Measurements from ENCODE around the gene ZNF20.

ZNF20 gene

GRCh38 chr19:12139269-12139668, 881 bp downstream of the ZNF20 start:
- TF ChIP-seq CSDC2 (CRISPR knock-in tag; IDR thresholded peaks at IDR 0.05) (no peak), TSHZ2 (CRISPR knock-in tag; IDR thresholded peaks at IDR 0.05) (no peak), PATZ1 (CRISPR knock-in tag; IDR thresholded peaks at IDR 0.05; ENCODE audit: borderline replicate concordance) (no peak), ZC3H10 (CRISPR knock-in tag; IDR thresholded peaks at IDR 0.05) (no peak), OSR1 (CRISPR knock-in tag; IDR thresholded peaks at IDR 0.05) (no peak), TCF4 (CRISPR knock-in tag; IDR thresholded peaks at IDR 0.05; ENCODE audit: borderline replicate concordance) (no peak), ISL1 (CRISPR knock-in tag; IDR thresholded peaks at IDR 0.05) (no peak), POU6F1 (CRISPR knock-in tag; IDR thresholded peaks at IDR 0.05; ENCODE audit: borderline replicate concordance, low read depth) (no peak), GLIS3 (CRISPR knock-in tag; IDR thresholded peaks at IDR 0.05) (no peak), TOX (CRISPR knock-in tag; IDR thresholded peaks at IDR 0.05; ENCODE audit: borderline replicate concordance) (no peak), RARB (CRISPR knock-in tag; IDR thresholded peaks at IDR 0.05) (no peak), ZNF565 (CRISPR knock-in tag; conservative IDR thresholded peaks at IDR 0.05; ENCODE audit: low read depth) (no peak)
- 0 out of 3 replicates have a peak, but pooled peaks have one; percentile 2 for ATAC-seq

- no peak for TF ChIP-seq ZFP30 (CRISPR knock-in tag; IDR thresholded peaks at IDR 0.05)
- no peak for TF ChIP-seq CSRNP3 (CRISPR knock-in tag; IDR thresholded peaks at IDR 0.05)
- no peak for ATAC-seq
Observed at GRCh38 chr19:12137221-12137940, 2.8 kb downstream of the ZNF20 start.

- TF ChIP-seq ZNF565 (CRISPR knock-in tag; conservative IDR thresholded peaks at IDR 0.05; ENCODE audit: low read depth): no peak
- 0 out of 2 replicates have a peak, but pooled peaks have one; percentile 25 for TF ChIP-seq ZNF70 (CRISPR knock-in tag; IDR thresholded peaks at IDR 0.05)
Observed at GRCh38 chr19:12133069-12133468, 7.1 kb downstream of the ZNF20 start.

GRCh38 chr19:12126707-12127106, 13.4 kb downstream of the ZNF20 start:
- TF ChIP-seq ESRRG (CRISPR knock-in tag; IDR thresholded peaks at IDR 0.05) (no peak), ZC3H10 (CRISPR knock-in tag; IDR thresholded peaks at IDR 0.05) (no peak), GLIS3 (CRISPR knock-in tag; IDR thresholded peaks at IDR 0.05) (no peak), TOX (CRISPR knock-in tag; IDR thresholded peaks at IDR 0.05; ENCODE audit: borderline replicate concordance) (no peak), SNAI2 (CRISPR knock-in tag; IDR thresholded peaks at IDR 0.05) (no peak), CSRNP3 (CRISPR knock-in tag; IDR thresholded peaks at IDR 0.05) (no peak)
- no peak for ATAC-seq

More at GRCh38 chr19:12133069-12133468, 7.1 kb downstream of the ZNF20 start:
- no peak for ATAC-seq
